GM20000 (cell line): Measurements from ENCODE around the gene NTN4.

Experiments used
- DNase-seq: peaks from one replicate; pipeline ENCODE4 v3.0.0; 2012; ENCODE audit warnings: low spot score
- TF ChIP-seq, protein P1 (sequence below): IDR thresholded peaks from 2 replicates; pipeline ENCODE4 v1.5.1; 2012; ENCODE audit warnings: mild to moderate bottlenecking, control low read depth; ENCODE audit errors: extremely low read depth, missing control alignments

The NTN4 gene

DNA sequence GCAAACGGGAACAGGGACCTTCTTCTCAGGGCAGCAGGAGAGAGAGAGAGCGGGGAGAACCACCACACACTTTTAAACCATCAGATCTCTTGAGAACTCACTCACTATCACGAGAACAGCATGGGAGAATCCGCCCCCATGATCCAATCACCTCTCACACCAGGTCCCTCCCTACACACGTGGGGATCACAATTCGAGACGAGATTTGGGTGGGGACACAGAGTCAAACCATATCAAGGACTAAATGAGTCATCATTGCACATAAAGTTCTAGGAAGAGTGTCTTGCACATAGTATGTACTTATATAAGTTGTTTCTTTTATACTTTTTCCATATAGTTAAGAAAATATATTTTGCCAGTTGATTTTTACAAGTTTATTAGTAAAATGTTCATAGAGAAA is 17.6 kb upstream of the NTN4 start:
- TF ChIP-seq, protein P1, sequence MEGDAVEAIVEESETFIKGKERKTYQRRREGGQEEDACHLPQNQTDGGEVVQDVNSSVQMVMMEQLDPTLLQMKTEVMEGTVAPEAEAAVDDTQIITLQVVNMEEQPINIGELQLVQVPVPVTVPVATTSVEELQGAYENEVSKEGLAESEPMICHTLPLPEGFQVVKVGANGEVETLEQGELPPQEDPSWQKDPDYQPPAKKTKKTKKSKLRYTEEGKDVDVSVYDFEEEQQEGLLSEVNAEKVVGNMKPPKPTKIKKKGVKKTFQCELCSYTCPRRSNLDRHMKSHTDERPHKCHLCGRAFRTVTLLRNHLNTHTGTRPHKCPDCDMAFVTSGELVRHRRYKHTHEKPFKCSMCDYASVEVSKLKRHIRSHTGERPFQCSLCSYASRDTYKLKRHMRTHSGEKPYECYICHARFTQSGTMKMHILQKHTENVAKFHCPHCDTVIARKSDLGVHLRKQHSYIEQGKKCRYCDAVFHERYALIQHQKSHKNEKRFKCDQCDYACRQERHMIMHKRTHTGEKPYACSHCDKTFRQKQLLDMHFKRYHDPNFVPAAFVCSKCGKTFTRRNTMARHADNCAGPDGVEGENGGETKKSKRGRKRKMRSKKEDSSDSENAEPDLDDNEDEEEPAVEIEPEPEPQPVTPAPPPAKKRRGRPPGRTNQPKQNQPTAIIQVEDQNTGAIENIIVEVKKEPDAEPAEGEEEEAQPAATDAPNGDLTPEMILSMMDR: no peak
- no peak for DNase-seq

DNA sequence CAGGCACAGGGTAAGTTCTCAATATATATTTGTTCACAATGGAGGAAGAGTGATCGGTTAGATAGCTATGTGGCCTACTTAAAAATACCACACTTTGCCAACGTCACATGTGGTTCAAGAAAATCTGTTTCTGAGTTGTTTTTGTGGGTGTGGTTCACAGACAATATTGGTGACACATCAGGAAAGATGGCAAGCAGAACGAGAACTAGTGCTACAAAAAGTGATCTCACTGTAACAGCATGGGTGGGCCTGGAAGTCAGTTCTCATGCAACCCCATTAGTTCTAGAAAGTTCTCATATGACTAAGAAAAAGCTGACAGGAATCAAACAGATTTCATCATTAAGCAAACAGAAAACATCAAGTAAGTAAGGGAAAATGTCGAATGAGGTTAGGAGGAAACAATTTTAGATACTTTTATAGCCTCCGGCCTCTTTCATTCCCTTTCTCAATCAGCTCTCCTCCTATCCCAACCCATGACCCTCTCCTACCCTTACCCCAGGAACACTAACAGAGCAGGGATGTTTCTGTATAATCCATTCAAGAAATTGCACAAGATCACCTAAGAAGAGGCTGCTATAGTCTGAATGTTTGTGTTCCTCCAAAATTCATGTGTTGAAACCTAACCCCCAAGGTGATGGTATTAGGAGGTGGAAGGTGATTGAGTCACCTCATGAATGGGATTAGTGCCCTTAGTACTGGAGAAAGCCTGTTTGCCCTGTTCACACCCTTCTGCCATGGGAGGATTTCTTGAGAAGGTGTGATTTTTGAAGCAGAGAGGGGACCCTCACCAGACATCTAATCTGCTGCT is 15.5 kb upstream of the NTN4 start:
- no peak for DNase-seq
- TF ChIP-seq, protein P1: no peak

DNA sequence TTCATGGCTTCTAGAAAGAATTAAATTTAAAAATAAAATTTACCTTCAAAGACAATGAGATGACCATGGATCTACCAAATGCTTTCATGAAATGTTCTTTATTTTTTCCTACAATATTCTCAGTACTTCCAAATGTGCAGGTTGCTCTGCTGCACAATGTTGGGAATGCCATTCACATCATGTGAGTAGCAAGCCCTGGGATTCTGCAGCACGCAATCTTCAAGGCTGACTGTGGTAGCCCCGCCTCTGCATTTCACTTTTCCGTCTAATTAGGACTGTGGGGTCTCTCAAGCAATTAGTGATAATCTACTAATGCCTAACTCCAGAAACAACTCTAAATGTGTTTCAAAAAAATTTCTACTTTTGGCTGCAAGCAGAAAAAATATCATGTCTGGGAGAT is 13.7 kb upstream of the NTN4 start:
- TF ChIP-seq, protein P1: no peak
- no peak for DNase-seq

DNA sequence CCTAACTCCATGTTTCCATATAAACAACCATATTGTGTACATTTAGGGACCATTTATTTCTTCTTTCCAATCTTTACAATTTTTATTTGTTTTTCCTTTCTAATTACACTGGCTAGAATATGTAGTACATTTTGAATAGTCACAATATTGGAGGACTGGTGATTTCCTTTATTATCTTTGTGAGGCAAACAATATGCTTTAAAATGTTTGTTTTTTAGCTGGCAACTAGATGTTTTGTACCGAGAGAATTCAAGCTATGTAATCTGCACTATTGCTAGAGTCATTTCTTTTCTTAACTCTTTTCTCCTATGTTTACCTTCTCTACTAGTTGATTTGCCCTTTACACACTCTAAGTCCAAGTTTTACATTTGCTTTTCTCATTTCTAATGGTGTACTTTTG is 13.3 kb upstream of the NTN4 start:
- TF ChIP-seq, protein P1: no peak

DNA sequence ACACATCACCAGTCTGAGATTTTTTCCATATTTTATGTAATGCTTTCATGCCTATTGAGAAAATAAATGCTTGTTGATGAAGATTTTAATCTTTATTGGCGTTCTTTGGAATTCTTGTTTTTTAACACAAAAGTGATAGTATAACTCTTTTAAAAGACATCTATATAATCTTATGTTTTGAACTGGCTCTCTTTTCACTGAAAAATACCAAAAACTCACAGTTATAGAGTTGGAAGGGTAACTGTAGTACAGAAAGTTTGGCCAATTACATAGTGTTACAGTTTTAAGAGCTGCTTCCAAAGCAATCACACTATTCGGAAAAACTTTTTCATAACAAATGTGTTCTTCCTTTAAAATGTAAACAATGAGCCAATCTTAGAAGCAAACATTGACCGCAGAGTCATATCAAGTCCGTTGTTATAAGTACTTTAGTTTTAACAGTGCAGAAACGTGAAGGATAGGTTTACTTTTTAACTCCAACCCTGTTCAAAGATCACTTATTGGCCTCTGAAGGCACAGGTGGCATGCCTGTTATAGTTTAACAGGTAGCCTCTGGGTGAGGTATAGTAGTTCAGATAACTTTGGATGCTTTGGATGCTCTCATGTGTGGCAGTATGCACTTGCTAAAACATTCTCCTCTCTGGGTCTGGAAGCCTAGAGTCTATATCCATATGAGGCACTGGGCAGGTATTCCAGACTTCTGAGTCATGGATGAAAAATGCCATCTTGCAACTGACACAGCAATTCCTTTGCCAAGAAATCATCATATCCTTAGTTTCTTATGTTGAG is 12.1 kb upstream of the NTN4 start:
- DNase-seq: no peak
- TF ChIP-seq, protein P1: no peak

More for the DNA sequence above, 13.3 kb upstream of the NTN4 start:
- no peak for DNase-seq

DNA sequence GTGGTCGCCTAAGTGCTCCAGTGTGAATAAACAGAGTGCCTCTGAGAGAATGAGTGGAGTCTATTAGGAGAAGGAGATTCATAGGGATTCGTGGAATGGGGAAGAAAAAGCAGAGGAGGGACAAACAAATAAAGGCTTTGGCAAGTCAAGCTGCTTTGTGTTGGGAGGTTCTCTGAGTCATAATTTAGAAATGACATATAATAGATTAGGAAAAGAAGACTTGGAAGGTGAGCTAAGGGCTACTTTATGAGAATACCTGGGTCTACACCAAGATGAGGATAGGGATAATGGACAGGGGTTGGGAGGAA is 6.4 kb upstream of the NTN4 start:
- no peak for DNase-seq
- TF ChIP-seq, protein P1: no peak

DNA sequence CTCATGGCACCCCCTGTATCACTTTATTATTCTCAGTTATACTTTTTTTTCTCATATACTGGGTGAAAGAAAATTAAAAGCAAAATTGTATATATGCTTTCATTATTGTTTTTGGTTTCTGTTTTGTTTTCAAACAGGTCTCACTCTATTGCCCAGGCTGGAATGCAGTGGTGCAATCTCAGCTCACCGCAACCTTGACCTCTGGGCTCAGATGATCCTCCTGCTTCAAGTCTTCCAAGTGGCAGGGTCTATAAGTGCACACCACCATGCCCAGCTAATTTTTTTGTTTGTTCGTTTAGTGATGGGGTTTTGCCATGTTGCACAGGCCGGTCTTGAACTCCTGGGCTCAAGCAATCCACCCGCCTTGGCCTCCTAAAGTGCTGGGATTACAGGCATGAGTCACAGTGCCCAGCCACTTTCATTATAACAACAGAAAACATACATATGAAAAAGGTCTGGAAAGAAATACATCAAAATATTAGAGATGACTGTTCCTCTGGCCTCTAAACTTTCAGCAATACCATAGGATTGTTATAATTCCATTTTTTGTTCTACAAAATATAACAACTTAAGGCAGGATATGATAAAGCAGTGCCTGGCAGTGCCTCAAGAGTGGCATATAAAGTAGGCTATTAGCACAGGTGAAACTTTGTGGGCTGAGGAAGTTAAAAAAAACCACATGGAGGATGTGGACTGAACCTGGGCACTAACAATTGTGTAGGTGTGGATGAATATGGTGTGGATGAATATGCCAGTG is 5.8 kb upstream of the NTN4 start:
- DNase-seq: no peak
- TF ChIP-seq, protein P1: no peak
